ENCODE results near the gene PRRX1.

DNA sequence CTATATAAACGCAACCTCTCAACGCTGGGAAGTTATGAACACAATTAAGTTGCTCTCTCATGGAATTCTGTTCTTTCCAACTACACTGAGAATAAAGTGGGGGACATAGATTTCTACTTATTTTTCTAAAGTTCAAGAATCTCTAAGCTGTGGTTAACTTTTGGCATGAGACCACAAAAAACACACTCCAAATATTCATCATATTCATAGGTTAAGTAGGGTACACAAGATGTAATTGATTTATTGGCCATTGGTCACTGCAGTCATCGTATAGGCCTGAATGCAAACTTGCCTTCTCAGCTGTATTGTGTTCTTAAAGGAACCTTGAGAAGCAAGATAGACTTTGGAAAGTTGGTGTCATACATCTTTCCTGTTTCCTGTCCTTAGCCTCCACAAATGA, 40.3 kb downstream of the PRRX1 start:
- TF ChIP-seq, protein P1, sequence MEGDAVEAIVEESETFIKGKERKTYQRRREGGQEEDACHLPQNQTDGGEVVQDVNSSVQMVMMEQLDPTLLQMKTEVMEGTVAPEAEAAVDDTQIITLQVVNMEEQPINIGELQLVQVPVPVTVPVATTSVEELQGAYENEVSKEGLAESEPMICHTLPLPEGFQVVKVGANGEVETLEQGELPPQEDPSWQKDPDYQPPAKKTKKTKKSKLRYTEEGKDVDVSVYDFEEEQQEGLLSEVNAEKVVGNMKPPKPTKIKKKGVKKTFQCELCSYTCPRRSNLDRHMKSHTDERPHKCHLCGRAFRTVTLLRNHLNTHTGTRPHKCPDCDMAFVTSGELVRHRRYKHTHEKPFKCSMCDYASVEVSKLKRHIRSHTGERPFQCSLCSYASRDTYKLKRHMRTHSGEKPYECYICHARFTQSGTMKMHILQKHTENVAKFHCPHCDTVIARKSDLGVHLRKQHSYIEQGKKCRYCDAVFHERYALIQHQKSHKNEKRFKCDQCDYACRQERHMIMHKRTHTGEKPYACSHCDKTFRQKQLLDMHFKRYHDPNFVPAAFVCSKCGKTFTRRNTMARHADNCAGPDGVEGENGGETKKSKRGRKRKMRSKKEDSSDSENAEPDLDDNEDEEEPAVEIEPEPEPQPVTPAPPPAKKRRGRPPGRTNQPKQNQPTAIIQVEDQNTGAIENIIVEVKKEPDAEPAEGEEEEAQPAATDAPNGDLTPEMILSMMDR (IDR thresholded peaks at IDR 0.05) = no peak
- TF ChIP-seq POLR2A (IDR thresholded peaks at IDR 0.05) = no peak
- TF ChIP-seq EP300 (IDR thresholded peaks at IDR 0.05) = no peak

All from ovary (tissue), 3 donors.